Kidney (tissue), 14 donors: ENCODE results near the gene TCP11L1. TPM values are rescaled to one million over a fixed set of nuclear protein-coding genes. Genes with fewer than 3 reads are reported as not detected.
"Not testable (repeated sequence)": the region's sequence is repeated elsewhere in the genome, so short reads cannot be mapped to it uniquely, and the experiment has no call there.

Experiments used
- DNase-seq, 5 donors: peaks; one replicate each; pipeline ENCODE4 v3.0.0-alpha.2; 2013 to 2020
- FAIRE-seq: peaks from 2 replicates; lab custom pipeline; 2012; peaks lifted over from hg19 to GRCh38; lab: Jason Lieb, UNC
- H3K27ac ChIP-seq, 2 donors: one replicate each; pipeline ENCODE4 v1.7.0; 2013; ENCODE audit warnings: low read depth in 2 of 2, low read length in 2 of 2, inconsistent platforms in 1 of 2
- H3K27me3 ChIP-seq: one replicate; pipeline ENCODE4 v1.7.1; 2013; ENCODE audit warnings: low read length, inconsistent platforms; ENCODE audit not compliant: control insufficient read depth, insufficient read depth
- H3K36me3 ChIP-seq, 3 donors: one replicate each; pipeline versions ENCODE4 v1.7.0 to v1.7.1; 2013; ENCODE audit warnings: low read length in 3 of 3, control low read depth in 1 of 3, inconsistent platforms in 1 of 3; ENCODE audit not compliant: insufficient read depth in 3 of 3, control insufficient read depth in 2 of 3
- H3K4me1 ChIP-seq, 3 donors: one replicate each; pipeline versions ENCODE4 v1.7.0 to v1.7.1; 2013; ENCODE audit warnings: low read length in 3 of 3, inconsistent platforms in 1 of 3, low read depth in 1 of 3; ENCODE audit not compliant: control insufficient read depth in 2 of 3, insufficient read depth in 2 of 3
- H3K4me3 ChIP-seq, 3 donors: one replicate each; pipeline versions ENCODE4 v1.7.0 to v1.8.1; 2013; ENCODE audit warnings: low read length in 3 of 3, control low read depth in 1 of 3, inconsistent platforms in 1 of 3
- H3K9ac ChIP-seq, 3 donors: one replicate each; pipeline versions ENCODE4 v1.7.0 to v1.7.1; 2013; ENCODE audit warnings: low read length in 3 of 3, control low read depth in 1 of 3, inconsistent platforms in 1 of 3
- H3K9me3 ChIP-seq, 3 donors: one replicate each; pipeline versions ENCODE4 v1.7.0 to v1.7.1; 2013; ENCODE audit warnings: low read length in 3 of 3, control low read depth in 1 of 3, inconsistent platforms in 1 of 3; ENCODE audit not compliant: control insufficient read depth in 2 of 3, insufficient read depth in 1 of 3
- intact Hi-C: fragments of 100-400 bp; cut with DNase I; formaldehyde crosslinking; loops from one replicate; pipeline ENCODE4 v1.11.1; 2022
- polyA plus RNA-seq: library from polyadenylated mRNA; stranded (reverse); fragments of 350-450 nt; fragmentation: Illumina TruSeq; extraction: RNeasy Lipid Tissue Mini Kit (QIAGEN cat#74804); gene quantifications from one replicate; pipeline ENCODE4 v1.2.3, GENCODE V29; 2014; ENCODE audit warnings: low read depth, low replicate concordance; ENCODE audit not compliant: insufficient read depth
- total RNA-seq: library from RNA; stranded (reverse); fragmentation: NEBNext Ultra II Directional; extraction: Animal tissue kit (Norgen Biotek cat#: 25700); gene quantifications from one replicate; pipeline ENCODE4 v1.2.1, GENCODE V29; 2021
- TF ChIP-seq, protein P1 (sequence below): IDR thresholded peaks from 3 replicates; pipeline ENCODE4 v1.5.1; 2012; ENCODE audit warnings: mild to moderate bottlenecking, moderate library complexity, borderline replicate concordance; ENCODE audit not compliant: insufficient read depth; ENCODE audit errors: extremely low read depth
- donor health status: control.
- donor health status: control.
- donor health status: control.
- donor health status: control.
- donor health status: control.
- donor health status: DM: yes; HTN: yes; CAD: no.
- donor health status: Normal renal cell carcinoma (clear cell type).

Gene TCP11L1
- total and polyA plus RNA-seq, 2 donors from 2014 or later, result 4.0 to 17.9 TPM

DNA sequence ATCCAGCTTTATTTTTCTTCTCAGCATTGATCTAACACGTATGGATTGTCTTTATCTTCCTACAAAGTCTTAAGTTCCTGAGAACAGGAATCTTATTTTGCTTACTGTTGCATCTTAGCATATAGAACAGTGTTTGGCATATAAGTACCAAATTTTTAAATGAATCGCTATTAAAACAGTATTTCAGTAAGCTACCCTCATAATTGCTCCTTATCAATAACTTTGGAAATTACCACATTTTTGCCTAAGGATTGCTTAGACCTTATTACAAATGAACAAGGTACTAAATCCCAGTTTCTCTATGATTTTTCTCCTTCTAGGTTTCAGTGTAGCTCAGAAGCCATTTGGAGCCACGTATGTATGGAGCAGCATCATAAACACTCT lies 14.0 kb upstream of the TCP11L1 start:
- FAIRE-seq (no peak), DNase-seq (no peak)
- no peak overlapping the region for H3K9ac ChIP-seq
- H3K4me1 ChIP-seq, result peaks cover 0 to 5% (median 3%) of the 10 kb centered on the region in 3 donors
- H3K27me3 ChIP-seq, result no peaks in the 10 kb centered on the region
- no peak overlapping the region for H3K27ac ChIP-seq
- H3K9me3 ChIP-seq, result no peaks in the 10 kb centered on the region
- H3K36me3 ChIP-seq, result no peaks in the 10 kb centered on the region
- intact Hi-C loops, result no loop called here
- TF ChIP-seq, protein P1, sequence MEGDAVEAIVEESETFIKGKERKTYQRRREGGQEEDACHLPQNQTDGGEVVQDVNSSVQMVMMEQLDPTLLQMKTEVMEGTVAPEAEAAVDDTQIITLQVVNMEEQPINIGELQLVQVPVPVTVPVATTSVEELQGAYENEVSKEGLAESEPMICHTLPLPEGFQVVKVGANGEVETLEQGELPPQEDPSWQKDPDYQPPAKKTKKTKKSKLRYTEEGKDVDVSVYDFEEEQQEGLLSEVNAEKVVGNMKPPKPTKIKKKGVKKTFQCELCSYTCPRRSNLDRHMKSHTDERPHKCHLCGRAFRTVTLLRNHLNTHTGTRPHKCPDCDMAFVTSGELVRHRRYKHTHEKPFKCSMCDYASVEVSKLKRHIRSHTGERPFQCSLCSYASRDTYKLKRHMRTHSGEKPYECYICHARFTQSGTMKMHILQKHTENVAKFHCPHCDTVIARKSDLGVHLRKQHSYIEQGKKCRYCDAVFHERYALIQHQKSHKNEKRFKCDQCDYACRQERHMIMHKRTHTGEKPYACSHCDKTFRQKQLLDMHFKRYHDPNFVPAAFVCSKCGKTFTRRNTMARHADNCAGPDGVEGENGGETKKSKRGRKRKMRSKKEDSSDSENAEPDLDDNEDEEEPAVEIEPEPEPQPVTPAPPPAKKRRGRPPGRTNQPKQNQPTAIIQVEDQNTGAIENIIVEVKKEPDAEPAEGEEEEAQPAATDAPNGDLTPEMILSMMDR, result no peak
- no peak overlapping the region for H3K4me3 ChIP-seq

DNA sequence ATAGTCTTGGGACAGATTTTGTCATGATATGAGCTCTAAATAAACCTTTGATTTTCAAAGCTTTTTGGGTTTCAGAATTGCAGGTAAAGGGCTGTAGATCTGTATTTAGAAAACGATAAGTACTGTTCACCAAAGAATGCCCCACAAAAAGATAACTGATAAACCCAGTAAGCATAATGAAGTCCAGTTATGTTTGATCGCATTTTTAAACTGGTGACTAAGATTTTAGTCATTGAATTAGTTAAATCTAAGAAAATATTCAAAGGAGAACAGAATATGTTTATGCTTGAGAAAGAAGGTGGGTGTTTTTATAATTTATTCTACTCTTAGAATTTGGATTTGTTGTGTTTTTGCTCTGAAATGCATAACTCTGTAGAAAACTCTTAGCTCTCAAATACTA lies 12.1 kb upstream of the TCP11L1 start:
- Histone ChIP-seq H3K4me3 (no peak overlapping the region), H3K9me3 (no peaks in the 10 kb centered on the region), H3K4me1 (no peaks in the 10 kb centered on the region), H3K27ac (no peak overlapping the region), H3K36me3 (no peaks in the 10 kb centered on the region), H3K27me3 (no peaks in the 10 kb centered on the region), H3K9ac (no peak overlapping the region)
- FAIRE-seq (no peak), DNase-seq (no peak)
- TF ChIP-seq, protein P1, result no peak
- intact Hi-C loops, result no loop called here

DNA sequence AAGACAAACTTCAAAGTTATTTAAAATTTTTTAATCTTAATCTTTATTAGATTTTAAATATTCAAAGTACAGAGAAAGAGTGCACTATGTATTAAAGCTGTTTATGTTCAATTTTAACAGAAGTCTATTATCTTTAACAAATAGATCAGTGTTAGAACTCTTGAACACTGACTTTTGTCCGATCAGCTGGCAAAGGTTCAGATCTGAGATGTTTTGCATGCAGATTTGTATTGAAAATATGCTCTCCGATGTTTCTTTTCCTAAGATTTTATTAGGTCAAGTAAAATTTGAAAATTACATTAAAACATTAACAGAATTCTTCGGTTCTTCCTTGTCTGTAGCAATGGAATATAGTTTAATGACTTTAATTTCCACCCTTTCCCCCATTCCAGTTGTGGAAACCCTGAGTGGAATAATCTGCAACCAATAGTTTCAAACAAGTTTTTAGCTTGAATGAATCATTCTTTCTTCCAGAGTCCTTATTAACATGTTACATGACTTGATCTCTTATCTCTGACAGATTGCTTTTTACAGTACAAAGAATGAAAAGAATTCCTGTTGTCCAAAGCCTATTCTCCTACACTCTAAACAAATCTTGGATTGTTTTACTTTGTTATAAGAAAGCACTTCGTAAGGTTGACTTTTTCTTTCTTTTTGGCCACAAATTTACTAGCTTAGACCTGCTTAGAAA lies 11.4 kb upstream of the TCP11L1 start:
- Histone ChIP-seq H3K4me3 (no peak overlapping the region), H3K4me1 (no peaks in the 10 kb centered on the region), H3K36me3 (no peaks in the 10 kb centered on the region), H3K27me3 (no peaks in the 10 kb centered on the region), H3K9ac (no peak overlapping the region), H3K27ac (no peak overlapping the region), H3K9me3 (no peaks in the 10 kb centered on the region)
- intact Hi-C loops, result no loop called here
- FAIRE-seq, result no peak
- DNase-seq, result no peak
- TF ChIP-seq, protein P1, result no peak

DNA sequence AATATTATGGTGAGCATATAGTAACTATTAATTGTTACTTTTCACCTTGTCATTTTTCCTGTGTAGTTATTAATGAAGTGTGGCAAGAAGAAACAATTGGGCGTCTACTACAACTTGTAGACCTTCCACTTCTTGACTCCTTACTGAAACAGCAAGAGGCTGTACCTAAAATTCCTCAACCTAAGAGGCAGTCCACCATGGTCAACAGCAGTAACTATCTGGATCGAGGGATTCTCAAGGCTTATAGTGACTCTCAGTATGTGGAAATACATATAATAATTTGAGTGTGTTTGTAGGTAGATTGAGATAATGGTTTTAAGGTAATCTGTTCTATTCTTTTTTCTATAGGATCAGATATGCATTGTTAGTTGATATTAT lies 10.8 kb upstream of the TCP11L1 start:
- no peak for FAIRE-seq

DNA sequence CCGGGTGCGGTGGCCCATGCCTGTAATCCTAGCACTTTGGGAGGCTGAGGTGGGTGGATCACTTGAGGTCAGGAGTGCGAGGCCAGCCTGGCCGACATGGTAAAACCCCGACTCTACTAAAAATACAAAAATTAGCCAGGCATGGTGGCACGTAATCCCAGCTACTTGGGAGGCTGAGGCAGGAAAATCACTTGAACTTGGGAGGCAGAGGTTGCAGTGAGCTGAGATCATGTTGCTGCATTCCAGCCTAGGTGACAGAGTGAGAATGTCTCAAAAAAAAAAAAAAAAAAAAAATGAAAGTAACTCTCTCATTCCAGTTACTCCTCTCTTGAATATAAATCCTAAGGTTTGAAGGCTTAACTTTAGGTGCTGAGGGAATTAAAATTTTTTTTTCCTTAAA lies 10.2 kb upstream of the TCP11L1 start:
- peak in 3 of 5 donors; percentile 27 to 34 (median 32) for DNase-seq
- H3K27ac ChIP-seq, H3K36me3 ChIP-seq, H3K9me3 ChIP-seq, H3K9ac ChIP-seq, H3K27me3 ChIP-seq, H3K4me1 ChIP-seq, intact Hi-C loops, FAIRE-seq, H3K4me3 ChIP-seq: not testable (repeated sequence)

More for the DNA sequence above, 10.8 kb upstream of the TCP11L1 start:
- Histone ChIP-seq H3K27ac (no peak overlapping the region), H3K36me3 (no peaks in the 10 kb centered on the region), H3K27me3 (no peaks in the 10 kb centered on the region), H3K9me3 (no peaks in the 10 kb centered on the region), H3K9ac (no peak overlapping the region), H3K4me1 (no peaks in the 10 kb centered on the region), H3K4me3 (no peak overlapping the region)
- TF ChIP-seq, protein P1, result no peak
- intact Hi-C loops, result no loop called here
- no peak for DNase-seq
